ENCODE results near the gene SEMA3C.
A peak's percentile ranks its signal among the peaks of the same experiment; 100 is the strongest.
"Not testable (repeated sequence)": the region's sequence is repeated elsewhere in the genome, so short reads cannot be mapped to it uniquely, and the experiment has no call there.

SEMA3C gene

DNA sequence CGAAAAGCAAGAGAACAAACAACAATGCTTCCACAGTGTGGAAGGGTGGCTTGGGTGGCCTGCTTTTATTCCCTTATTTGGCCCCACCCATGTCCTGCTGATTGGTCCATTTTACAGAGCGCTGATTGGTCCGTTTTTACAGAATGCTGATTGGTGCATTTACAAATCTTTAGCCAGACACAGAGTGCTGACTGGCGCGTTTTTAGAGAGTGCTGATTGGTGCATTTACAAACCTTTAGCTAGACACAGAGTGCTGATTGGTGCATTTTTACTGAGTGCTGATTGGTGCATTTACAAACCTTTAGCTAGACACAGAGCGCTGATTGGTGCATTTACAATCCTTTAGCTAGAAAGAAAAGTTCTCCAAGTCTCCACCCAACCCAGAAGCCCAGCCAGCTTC is 8.1 kb upstream of the SEMA3C start:
- not testable (repeated sequence) for DNase-seq (ENCODE audit: low read depth, low spot score)

DNA sequence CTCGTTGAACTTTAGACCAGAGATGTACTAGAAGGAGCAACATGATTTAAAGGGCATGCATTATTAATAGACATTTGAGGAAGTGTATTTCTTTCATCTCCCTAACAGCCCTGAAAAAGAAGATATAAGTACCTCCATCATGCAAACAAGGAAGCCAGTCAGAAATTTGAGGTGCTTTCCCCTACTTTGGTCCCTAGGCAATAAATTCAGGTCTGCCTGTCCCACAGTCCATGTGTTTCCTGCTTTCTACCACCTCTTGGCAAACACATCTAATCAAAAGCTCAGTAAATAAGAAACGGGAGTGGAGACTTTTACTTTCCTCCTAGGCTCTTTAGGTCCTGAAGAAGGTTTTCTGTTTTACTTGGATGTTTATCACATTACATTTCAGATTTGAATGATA is 5.2 kb upstream of the SEMA3C start:
- DNase-seq (ENCODE audit: low read depth, low spot score): no peak

DNA sequence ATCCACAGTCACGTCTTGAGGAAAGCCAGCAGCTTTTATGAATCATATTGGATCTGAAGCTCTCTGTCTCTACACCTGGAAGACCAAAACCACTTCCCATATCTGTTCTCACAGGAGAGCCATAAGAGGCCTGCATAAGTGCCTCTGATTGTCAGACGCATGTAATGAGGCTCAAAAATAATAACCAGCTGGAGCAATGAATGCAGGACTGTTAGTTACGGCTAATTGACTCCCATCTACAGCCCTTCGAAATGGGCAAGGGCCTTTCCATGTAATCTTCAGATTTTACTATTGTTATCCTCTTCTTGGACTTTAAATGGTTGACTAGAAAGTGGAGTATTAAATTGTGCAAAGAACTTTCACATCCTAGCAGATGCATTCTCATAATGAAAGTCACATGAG is 4.4 kb upstream of the SEMA3C start:
- no peak for DNase-seq (ENCODE audit: low read depth, low spot score)

DNA sequence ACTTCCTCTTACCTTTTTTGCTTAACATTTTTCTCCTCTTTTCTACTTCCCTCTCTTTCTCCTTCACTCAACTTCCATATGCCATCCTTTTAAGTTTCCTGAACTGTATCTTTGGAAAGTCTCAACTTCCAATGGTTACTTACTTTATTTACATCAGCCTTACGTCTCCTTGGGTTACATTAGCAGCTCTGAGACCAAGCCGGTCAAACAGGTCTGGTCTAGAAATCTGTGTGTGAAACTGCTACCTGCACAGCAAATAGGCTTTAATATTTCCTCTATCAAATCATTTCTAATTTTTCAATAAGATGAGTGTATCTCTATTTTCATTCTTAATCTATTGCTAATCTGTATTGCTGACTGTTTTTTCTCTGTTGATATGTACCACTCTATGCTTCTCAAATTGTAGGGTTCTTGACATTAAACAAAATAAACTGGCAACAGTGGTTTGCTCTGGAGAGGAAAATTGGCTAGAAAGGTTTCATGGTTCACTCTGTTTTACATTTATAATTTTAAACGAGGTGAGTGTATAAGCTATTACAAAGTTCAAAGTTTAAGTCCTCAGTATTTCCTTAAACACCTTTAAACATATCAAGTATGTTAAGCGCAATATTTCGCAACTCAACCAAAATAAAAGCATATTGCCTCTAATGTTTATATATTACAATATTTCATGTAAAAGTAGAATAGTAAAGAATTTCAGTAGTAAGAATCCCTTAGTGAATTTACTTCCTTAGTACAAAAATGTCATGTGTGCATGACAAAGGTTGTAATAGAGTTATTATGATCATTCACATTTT is 3.6 kb upstream of the SEMA3C start:
- DNase-seq (ENCODE audit: low read depth, low spot score): no peak

DNA sequence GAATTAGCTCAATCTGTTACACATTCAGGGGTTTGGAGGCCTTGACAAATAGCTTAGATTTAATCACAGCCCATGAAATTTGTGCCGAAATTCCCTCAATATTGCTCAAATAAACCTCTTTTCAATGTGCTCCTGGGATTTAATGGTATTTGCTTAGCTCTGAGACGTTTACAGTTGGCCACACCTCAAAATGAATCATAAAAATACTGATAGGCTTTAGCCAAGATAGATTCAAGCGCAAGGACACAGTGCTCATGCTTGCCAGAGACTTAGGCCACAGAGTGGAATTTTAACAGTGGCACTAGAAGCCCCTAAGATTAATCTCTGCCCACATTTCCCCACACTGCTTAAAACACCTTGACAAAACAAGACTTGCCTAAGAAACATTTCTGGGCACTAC is 2.3 kb upstream of the SEMA3C start:
- no peak for DNase-seq (ENCODE audit: low read depth, low spot score)

DNA sequence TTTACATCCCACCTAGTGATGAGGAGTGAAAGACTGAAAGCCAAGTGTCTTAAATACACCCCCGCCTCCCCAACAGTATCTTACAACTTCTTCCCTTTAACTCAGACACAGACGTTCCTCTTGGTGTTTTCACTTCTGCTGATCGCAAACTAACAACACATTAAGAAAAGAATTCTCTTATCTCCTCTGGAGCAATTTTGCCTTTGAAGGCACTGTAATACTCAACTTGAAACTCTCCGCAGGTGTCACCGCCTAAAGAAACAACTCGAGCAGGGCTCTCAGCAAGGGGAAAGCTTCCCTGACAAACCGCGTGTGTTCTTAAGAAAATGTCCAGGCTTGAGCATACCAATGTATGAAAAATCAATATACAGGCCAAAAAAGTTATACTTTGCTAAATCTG is 452 bp downstream of the SEMA3C start:
- DNase-seq (ENCODE audit: low read depth, low spot score): no peak

DNA sequence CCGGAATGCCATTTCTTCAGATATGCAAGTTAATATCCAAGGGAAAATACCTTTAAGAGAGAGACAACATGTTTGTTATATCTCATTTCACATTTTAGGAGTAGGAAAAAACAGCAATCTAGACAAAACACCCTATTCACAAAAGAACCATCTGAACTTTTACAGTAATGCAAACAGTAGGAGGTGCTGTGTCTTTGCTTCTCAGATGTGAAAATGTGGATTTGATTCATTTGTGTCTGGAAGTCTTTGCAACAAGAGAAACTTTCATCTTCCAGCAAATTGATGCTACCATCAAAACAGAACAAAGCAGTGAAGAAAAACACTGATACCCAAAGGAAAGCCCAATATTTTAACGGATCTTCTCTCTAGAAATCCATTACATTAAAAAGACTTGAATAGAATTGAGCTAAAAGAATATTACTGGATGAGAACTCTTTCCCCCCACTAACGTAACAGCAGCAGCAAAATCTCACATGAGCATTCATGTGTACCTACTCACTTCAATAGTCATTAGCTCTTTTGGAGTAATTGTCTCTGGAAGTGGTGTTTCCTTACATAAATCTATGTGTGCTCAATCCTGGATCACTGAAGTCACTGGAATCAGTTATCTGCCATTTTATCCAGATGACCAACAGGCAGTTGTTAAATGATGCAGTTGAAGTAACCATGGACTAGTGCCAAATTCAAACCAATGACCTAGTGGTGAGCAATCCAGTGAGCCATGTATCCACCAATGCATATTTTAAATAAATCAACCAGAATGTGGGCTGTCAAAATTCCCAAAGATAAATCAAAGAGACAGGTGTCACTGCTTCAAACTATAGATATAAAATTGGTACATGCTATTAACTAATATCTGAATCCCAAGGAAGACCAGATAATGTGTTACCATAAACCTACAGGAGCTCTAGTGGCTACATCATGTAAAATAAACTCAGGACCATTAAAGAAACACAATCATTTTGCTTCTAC is 1.8 kb downstream of the SEMA3C start:
- DNase-seq (ENCODE audit: low read depth, low spot score): no peak

DNA sequence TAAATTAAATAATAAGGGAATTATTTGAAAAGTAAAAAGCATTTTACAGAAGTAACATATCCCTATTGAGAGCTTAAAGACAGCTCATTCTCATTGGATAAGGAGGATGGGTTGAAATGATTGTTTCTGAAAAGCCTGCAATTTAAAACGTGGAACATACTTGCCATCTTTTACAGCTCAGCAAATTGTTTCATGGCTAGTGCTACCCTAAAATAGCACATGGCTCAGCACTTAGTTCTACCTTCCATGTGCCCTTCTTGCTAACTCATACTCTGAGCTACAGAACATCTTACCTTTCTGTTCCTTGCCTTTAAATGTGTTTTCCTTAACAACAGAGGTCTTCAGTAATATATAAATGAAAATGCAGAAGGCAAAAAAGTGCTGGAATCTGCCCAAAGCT is 8.6 kb downstream of the SEMA3C start:
- no peak for DNase-seq (ENCODE audit: low read depth, low spot score)

DNA sequence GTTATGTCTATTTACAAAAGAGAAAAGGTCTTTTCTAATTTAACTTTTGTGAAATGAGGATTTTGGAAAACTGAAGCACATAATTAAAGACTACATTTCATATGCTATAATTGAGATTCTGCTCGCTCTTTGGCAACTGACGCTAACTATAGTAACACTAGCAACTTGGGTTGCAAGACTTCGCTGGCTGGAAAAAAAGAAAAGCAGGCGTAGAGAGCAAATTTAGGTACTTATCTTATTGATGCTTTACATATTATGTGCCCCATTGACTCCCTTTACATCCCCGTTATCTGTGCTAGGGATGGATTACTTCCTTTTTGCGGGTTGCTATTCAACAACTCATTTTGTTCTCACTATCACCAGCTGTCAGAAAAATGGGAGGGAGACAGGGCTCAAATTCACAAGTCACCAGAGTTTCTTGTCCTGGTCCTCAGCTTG is 10.5 kb downstream of the SEMA3C start:
- no peak for DNase-seq (ENCODE audit: low read depth, low spot score)

DNA sequence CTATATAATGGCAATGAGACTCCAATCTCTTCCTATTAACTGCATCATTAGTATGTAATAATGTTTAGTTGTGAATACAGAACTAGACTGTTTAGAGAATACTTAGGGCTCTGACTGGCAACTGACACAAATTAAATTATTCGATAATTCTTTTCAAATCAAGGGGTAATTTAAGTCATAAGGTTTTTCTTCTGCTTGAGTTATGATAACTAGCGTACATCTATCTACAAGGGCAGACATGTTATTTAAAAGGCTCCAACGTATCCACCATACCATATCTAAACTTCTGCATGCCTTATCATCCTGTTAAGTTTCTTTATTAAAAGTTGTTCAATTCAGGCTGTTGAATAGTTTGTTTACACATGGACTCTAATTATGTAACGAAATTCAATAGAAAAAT is 11.2 kb downstream of the SEMA3C start:
- DNase-seq (ENCODE audit: low read depth, low spot score): no peak

DNA sequence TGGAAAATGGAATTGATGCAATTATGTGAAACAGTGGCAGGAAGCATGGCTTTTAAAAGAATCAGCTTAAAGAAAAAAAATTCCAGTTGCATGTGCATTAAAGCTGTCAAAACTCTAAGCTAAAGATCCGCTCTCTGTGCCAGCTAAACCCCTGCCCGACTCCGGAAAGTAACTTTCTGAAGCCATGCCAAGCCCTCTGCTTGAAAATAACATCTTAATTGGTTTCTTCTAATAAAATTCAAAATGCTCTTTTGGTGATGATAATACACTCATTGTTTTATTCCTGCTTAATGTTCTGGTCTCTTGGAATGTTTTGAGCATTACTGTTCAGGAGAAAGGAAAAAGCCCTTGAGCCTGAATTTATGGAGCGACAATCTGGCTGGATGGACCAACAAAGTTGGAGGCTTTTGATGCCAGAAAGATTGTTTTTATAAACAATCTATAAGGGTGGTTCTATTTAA is 11.7 kb downstream of the SEMA3C start:
- no peak for DNase-seq (ENCODE audit: low read depth, low spot score)

DNA sequence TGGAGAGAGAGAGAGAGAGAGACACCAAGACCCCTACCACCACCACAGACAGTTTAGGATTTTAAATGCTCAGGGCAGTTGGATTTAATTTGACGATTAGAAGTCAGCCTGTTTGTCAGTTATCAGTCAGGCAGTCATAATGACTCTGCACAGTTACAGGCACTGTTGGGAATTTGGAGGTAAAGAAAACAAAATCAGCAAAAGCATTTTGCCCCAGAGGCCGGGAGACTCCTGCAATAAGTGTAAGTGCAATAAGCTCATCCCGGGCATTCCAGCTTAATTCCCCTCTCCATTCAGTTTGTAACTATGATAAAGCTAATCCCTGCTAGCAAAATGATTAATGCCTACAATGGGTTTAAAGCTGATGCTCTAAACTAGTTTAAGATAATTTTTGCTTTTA is 13.5 kb downstream of the SEMA3C start:
- DNase-seq (ENCODE audit: low read depth, low spot score): no peak

DNA sequence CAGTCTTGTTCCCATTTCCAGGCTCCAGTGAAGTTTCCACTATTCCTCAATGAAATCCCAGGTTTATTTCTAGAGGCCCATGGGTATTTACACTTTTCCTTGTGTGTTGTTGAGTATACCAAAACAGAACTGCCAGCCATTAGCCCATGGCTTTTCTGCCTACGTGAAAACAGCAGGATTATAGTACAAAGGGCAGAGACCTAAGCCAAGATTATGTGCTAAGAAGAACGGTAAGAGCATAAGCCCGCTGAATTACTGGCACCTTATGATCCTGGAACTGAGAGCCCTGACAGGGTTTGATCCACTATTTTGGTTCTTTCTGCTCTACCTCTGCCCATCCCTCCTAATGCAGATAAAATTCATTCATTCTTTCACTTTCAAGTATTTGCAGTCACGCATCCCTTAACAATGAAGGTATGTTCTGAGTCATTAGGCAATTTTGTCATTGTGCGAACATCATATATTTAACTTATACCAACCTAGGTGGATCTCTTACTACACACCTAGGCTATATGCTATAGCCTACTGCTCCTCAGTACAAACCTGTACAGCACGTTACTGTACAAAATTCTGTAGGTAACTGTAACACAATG is 16.0 kb downstream of the SEMA3C start:
- DNase-seq (ENCODE audit: low read depth, low spot score): no peak

DNA sequence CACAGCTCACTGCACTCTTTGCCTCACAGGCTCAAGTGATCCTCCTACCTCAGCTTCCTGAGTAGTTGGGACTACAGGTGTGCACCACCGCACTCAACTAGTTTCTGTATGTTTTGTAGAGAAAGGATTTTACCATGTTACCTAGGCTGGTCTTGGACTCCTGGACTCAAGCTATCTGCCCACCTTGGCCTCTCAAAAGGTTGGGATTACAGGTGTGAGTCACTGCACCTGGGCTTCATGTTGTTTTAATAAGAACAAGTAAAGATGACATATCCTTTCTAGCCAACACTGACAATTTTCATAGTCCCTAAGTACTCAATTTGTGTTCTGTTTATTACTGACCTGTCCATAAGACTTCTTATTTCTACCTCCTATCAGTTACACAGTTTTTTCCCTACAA is 16.8 kb downstream of the SEMA3C start:
- DNase-seq (ENCODE audit: low read depth, low spot score): no peak

DNA sequence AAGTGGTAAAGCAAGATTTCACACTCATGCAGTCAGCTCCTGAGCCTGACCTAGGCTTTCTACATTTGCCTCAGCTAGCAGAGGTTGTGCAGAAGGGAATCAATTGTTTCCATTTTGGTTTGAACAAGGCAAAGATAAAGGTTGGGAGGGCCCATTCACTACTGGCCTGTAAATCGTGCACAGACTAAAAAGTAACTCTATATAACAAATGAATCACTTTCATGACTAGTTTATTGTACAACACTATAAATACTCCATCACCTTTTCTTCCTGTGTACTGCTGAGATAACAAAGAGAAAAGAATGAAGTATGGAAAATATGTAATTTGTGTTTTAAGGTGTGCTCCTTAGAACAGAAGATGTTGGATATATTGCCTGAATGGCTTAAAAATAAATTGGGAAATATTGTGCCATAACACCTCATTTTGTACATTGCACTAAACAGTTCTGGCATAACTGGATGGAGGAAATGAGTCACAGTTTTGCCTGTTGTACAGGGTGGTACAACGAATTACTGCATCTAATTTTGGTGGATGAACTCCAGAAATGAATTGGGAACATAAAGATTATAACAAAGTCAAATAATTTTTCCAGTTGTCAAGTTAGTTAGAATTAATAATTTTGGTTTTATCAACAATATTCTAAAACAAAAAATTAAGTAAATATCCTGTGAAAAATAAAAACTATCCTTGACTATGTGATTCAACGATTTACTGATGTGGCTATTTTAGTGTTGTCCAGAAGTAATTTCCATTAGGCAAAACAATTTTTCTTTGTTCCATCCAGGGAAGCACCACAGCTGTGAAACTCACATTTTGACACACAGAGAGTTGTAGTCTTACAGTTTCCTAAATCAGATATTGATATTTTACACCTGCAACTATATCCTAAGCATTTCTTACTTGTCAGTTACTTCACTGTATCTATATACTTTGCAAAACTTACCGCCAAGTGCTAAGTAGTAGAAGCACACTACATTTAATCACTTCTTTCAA is 18.0 kb downstream of the SEMA3C start:
- DNase-seq (ENCODE audit: low read depth, low spot score): no peak

DNA sequence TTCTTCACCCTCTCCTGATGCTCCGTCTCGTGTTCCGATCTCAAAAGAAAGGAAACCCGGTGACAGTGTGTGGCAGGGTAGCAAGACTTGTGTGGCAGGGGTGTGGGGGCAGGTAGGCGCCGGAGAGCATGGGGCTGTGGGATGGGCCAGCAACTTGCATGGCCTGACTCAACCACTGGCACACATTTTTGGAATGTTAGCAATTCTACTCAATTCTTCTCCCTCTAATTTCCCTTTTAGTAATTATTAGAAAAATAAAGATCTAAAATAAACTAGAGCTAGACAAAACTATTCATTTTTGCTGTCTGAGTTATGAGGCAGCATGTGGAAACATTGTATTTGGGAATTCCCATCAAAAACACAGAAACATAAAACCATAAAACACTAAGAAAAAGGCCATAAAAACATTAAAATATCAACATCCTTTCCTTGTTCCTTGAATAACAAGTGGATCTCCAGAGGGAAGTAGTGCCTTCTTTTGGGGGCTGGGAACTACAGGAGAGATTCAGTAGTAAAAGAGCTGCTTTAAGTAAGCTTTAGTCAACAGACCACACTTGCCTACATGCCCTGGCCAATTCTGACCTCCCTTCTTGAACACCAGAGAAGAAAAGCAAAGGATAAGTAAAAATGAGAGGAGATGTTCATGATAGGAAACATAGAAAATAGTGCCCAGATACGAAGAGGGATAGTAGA is 21.8 kb downstream of the SEMA3C start:
- DNase-seq (ENCODE audit: low read depth, low spot score): no peak

DNA sequence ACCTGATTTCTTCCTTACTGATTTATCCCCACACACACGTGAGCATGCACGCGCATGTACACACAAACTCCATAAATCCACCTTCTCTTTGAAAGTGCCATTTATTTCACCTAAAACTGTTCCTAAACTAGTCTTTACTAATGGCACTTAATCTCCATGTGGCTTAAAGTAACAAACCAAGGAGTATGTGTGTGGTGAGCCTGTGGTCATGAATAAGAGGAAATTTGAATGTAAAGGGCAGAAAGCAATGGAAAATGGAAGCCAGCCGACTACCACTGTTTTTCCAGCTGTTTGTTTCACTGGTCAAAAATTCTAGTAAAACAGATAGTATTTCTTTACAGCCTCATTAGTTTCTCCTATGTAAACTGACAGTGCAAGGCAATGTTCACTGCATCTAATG is 23.8 kb downstream of the SEMA3C start:
- DNase-seq (ENCODE audit: low read depth, low spot score): peak; percentile 48

DNA sequence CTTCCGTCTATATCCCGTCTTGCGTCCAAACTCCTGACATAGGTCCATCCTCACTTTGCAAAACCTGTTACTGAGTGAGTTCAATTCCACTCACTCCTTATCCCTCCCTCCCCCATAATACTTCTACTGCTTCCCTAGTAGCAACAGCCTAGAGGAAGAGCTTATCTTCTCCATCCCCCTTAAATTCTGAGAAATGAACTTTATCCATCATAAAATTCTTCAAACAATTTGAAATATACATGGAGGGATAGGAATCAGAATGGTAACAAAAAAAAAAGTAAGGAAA is 27.6 kb downstream of the SEMA3C start:
- no peak for DNase-seq (ENCODE audit: low read depth, low spot score)

DNA sequence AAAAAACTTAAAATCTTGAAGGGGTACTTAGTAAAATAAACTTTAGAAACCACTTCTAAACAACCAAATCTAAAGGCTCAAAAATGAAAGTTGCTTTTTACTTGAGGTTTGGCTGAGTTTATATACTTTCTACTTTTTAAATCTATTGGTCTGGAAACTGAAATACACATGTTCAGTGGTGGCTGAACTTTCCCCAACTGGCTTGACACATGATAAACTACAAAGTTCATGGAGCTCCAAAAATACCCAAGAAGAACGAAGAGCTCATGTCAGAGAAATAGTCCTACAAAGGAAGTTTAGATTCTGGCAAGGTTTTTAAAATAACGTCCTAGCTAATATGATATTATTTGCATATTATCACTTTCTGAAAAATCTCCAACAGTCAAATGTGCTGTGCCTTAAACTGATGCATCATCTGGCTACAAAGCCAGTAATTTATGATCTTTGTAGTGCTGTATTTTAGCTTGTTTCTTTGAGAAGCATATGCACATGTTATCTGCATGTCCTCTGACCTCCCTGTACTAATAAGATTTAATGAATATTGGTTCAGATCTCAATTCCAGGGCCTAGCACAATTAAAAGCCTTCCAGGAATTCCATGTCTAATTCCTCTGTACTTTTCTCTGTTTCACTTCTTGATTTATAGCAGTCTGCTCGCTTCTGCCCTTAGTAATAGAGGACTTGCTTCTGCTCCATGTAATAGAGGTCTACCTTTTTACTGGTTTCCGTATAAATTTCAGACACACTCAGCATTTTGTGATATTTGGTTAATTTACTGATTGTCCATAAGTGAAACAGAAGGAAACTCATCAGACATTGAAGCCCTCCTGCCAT is 28.2 kb downstream of the SEMA3C start:
- no peak for DNase-seq (ENCODE audit: low read depth, low spot score)

DNA sequence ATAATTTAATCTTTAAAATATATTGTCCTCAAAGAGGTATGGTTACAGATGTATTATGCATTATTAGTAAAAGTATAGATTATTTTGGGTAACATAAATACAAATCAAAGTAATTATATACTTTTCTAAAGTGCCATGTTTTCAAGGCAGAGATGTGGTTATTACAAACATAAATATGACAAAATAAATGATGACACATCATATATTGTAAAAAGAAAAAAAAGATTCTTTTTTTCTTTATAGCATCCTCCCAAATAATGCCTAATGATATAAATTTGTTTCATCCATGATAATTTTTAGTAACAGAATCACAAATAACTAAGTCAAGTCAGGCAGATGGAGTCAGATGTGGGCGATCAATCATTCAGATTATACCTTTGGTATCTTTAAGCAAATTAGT is 29.3 kb downstream of the SEMA3C start:
- no peak for DNase-seq (ENCODE audit: low read depth, low spot score)
